Cardiac septum (tissue), 1 donor: ENCODE measurements around the gene DSTN. TPM values are rescaled to one million over a fixed set of nuclear protein-coding genes. Genes with fewer than 3 reads are reported as not detected.

Experiments used
- DNase-seq: peaks from one replicate; pipeline ENCODE4 v3.0.0-alpha.2; 2020; ENCODE audit warnings: low spot score
- intact Hi-C: fragments of 100-400 bp; cut with DNase I; formaldehyde crosslinking; loops from one replicate; pipeline ENCODE4 v1.14.0; 2022
- total RNA-seq: library from RNA; stranded (reverse); fragmentation: NEBNext Ultra II Directional; extraction: Animal tissue kit (Norgen Biotek cat#: 25700); gene quantifications from one replicate; pipeline ENCODE4 v1.2.1, GENCODE V29; 2021
- donor health status: DM: no; HTN: no; CAD: no.

Gene DSTN
- total RNA-seq, 1 donor from 2014 or later = 569 TPM

- intact Hi-C loops = no loop called here
- DNase-seq = no peak
These were observed 59.8 kb downstream of the DSTN start for GRCh38 chr20:17629678-17630089.

- intact Hi-C loops = no loop called here
- DNase-seq = no peak
These were observed 60.4 kb downstream of the DSTN start for GRCh38 chr20:17630151-17630805.

GRCh38 chr20:17630806-17631195 lies 60.9 kb downstream of the DSTN start:
- intact Hi-C loops = no loop called here
- no peak for DNase-seq

- intact Hi-C loops = no loop called here
- DNase-seq = no peak
These were observed 61.9 kb downstream of the DSTN start for GRCh38 chr20:17631576-17632319.

GRCh38 chr20:17633221-17633849 lies 63.5 kb downstream of the DSTN start:
- intact Hi-C loops = no loop called here
- no peak for DNase-seq

GRCh38 chr20:17633850-17634500 lies 64.1 kb downstream of the DSTN start:
- no peak for DNase-seq

GRCh38 chr20:17634661-17635331 lies 64.9 kb downstream of the DSTN start:
- DNase-seq = no peak
- intact Hi-C loops = no loop called here

More at GRCh38 chr20:17633850-17634500, 64.1 kb downstream of the DSTN start:
- intact Hi-C loops = no loop called here

- intact Hi-C loops = no loop called here
These were observed 65.7 kb downstream of the DSTN start for GRCh38 chr20:17635332-17636244.

GRCh38 chr20:17636523-17637412 lies 66.9 kb downstream of the DSTN start:
- DNase-seq = no peak
- intact Hi-C loops = no loop called here

More at GRCh38 chr20:17635332-17636244, 65.7 kb downstream of the DSTN start:
- DNase-seq = no peak

GRCh38 chr20:17637413-17637780 lies 67.5 kb downstream of the DSTN start:
- intact Hi-C loops = no loop called here
- no peak for DNase-seq

- intact Hi-C loops = no loop called here
- DNase-seq = no peak
These were observed 68.2 kb downstream of the DSTN start for GRCh38 chr20:17637985-17638640.

- no peak for DNase-seq
- intact Hi-C loops = no loop called here
These were observed 69.0 kb downstream of the DSTN start for GRCh38 chr20:17638835-17639407.

- no peak for DNase-seq
These were observed 70.4 kb downstream of the DSTN start for GRCh38 chr20:17640146-17640874.

GRCh38 chr20:17640875-17641378 lies 71.1 kb downstream of the DSTN start:
- intact Hi-C loops = no loop called here
- DNase-seq = no peak

More at GRCh38 chr20:17640146-17640874, 70.4 kb downstream of the DSTN start:
- intact Hi-C loops = no loop called here

GRCh38 chr20:17641520-17641964 lies 71.7 kb downstream of the DSTN start:
- no peak for DNase-seq
- intact Hi-C loops = no loop called here

- intact Hi-C loops = no loop called here
These were observed 72.1 kb downstream of the DSTN start for GRCh38 chr20:17641993-17642392.

More at GRCh38 chr20:17641993-17642392, 72.1 kb downstream of the DSTN start:
- DNase-seq = no peak
